ENCODE data around the gene LAMA5.

The LAMA5 gene

DNA sequence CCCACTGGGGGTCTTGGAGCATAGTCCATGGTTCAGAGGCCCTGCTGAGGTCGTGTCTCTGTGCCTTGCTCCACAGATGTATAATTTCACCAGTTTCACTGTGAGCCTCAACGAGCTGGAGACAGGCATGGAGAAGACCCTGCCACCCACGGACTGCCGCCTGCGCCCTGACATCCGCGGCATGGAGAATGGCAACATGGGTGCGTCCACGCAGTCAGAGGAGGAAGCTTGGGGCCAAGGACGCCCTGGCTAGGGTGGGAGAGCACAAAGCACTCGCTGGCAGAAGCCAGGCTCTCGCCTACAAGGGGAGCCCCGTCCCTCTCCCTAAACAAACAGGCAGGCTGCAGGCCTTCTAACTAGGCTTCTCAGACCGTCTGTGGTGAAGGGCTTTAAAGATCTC is 78.0 kb downstream of the LAMA5 start:
- DNase-seq (ENCODE audit: low read depth), result no peak

DNA sequence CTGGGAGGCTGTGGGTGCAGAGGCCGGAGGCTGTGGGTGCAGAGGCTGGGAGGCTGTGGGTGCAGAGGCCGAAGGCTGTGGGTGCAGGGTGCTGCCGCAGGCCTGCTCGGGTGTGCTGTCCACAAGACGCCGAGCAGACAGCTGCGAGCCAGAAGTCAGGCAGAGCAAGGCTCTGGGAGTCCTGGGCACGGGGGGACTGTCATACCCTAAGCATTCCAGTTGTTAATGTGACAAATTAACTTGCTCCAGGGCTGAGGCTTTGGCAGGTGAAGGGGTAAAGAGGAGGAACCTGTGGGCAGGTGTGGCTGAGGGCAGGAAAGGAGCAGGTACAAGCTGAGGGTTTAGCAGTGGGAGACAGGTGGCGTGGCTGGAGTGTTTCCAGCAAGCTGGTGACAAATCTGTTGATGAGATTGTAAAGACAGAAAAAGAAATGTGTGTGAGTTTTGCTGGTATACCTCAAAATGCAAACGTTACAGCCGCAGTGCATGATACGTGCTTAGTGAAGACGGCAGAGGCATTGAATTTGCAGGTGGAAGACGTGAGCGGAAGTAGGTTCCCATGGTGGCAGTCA is 78.5 kb downstream of the LAMA5 start:
- no peak for DNase-seq (ENCODE audit: low read depth)

DNA sequence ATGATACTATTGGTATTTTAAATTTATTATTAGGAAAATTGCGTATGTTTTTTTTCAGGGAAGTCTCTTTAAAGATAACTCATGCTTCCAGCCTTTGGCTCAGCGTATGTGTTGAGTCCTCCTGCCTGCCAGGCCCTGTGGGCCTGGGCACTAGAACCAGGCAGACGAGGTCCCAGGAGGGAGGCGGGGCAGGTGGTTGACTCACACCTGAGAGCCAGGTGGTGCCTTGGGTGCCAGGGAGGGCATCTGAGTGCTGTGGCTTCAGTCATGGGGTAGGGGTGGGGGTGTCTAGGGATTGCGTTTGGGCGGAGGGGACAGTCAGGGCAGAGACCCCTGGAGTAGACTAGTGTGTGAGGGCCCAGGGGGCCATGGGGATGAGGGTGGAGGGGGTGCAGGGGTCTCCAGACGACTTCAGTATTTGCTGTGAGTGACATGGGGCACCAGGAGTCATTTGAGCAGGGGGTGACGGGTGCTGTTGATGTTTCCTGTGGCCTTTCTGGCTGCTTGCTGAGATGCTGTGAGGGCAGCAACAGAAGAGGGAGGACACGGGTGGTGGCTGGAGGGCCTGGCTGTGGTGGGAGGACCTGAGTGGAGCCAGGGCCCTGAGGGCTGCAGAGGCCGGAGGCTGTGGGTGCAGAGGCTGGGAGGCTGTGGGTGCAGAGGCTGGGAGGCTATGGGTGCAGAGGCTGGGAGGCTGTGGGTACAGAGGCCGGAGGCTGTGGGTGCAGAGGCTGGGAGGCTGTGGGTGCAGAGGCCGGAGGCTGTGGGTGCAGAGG is 79.2 kb downstream of the LAMA5 start:
- no peak for DNase-seq (ENCODE audit: low read depth)

DNA sequence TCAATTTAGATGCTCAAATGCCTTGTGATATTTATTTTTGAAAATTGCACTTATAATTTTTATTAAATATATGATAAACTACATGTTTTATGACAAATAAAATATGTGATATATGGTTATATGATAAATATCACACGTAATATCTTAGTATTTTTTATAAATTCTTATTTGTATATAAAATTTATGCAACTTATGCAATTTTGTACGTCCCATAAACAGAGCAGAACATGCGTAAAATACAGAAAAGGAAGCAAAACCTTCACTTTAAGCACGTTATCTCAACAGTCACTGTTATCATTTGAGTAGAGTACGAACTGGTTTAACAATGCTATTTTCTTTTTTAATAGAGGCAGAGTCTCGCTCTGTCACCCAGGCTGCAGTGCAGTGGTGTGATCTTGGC is 80.0 kb downstream of the LAMA5 start:
- no peak for DNase-seq (ENCODE audit: low read depth)

DNA sequence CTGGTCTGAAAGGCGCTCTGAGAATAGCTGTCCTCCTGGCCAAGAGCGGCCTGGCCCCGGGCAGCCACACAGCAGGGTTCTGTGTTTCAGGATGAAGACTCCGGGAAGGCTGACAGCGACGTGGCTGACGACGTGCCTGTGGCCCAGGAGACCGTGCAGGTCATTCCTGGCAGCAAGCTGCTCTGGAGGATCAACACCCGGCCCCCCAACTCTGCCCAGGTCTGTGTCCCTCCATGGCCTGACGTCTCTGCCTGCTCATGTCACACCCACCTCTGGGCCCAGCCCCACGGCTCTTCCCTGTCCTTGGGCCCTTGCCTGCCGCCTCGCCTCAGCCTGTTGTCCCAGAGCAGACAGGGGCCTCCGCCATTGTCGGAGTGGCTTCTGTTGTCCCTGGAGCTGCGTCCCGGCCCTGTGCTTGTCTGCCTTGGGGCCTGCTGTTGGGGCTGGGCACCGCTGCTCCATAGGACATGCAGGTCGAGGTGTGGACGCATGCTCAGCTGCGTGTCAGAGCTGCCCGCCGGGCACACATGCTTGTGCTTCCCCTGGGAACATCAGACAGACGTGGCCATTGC is 80.5 kb downstream of the LAMA5 start:
- no peak for DNase-seq (ENCODE audit: low read depth)

DNA sequence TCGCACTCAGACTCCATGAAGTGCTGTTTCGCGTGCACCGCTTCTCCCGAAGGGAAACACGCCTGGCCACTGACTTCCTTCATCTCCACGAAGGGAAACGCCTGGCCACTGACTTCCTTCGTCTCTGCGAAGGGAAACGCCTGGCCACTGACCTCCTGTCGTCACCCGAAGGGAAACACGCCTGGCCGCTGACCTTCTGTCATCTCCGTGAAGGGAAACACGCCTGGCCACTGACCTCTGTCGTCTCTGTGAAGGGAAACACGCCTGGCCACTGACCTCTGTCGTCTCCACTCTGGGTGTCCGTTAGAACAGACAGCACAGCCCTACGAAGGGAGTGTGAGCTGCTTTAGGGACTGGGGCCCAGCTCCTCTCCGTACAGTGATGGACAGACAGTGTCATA is 81.4 kb downstream of the LAMA5 start:
- DNase-seq (ENCODE audit: low read depth), result no peak

DNA sequence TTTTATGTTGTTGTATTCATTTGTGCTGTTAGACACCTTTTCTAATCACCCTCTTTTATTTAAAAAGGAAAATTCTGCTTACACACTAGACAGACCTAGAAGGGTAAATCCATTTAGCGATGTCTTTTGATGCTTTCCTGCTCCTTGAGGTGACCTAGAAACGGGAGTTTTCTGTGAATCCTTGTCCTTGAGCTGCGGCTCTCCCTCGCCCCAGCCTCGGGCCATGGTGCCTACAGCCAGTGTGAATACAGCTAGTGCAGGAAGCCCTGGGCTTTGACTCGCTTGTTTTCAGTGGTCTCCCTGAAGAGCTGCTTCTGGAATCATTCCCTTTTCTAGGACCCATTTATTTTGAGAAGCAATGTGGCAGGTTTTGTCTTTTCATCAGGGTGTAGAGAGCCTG is 82.0 kb downstream of the LAMA5 start:
- no peak for DNase-seq (ENCODE audit: low read depth)

DNA sequence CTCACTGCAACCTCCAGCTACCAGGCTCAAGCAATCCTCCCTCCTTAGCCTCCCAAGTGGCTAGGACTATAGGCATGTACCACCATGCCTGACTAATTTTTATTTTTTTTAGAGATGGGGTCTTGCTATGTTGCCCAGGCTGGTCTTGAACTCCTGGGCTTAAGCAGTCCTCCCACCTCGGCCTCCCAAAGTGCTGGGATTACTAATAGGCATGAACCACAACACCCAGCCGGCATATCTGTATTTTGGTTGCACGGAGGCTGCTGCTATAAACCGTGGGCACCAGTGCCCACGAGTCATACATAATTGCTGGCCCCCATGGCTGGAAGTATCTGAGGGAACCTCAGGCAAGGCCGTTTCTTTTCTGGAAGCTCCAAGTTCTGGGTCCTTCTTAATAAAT is 82.7 kb downstream of the LAMA5 start:
- DNase-seq (ENCODE audit: low read depth), result no peak

DNA sequence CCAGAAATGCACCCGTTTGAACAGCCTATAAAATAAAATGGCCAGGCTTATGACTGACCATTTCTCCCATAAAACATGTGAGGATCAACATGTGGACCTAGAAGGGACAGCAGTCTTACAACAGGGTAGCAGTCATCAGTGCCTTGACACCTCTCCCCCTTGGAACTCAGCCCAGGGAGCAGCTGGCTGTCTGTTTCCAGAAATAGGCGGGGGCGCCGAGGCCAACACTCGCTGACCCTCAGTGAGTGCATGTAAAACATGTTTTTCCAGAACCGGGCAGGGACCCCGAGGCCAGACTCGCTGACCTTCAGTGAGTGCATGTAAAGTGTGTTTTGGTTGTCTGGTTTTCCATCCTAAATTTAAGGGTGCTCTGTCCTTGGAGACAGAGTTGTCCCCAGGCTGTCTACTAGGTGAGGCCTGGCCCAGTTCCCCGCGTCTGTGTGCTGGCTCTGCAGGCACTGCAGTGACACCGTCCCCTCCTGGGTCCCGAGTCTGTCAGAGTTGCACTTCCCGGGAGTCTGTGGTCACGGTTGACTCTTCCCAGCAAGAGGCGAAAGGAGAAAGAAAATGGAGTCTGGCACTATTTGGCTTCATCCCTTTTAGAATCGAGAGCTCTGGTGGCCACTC is 84.1 kb downstream of the LAMA5 start:
- DNase-seq (ENCODE audit: low read depth), result no peak

DNA sequence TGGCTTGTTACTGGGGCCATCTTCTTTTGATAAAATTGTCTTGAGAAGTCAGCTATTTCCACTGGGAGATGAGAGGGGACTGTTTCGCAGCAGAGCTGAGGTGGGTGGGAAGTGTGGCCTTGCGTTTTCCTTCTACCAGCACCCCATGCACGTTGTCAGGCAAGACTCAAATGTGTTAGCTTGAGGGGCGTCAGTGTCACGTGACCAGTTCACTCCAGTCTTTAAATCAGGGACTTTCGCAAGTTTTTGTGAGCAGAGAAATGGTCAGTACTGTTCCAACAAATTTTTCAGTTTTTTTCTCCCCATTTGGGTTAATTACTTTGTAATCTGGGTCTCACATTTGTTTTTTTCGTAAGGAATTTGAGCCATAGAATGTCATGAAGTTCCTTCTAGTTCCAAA is 85.0 kb downstream of the LAMA5 start:
- no peak for DNase-seq (ENCODE audit: low read depth)

DNA sequence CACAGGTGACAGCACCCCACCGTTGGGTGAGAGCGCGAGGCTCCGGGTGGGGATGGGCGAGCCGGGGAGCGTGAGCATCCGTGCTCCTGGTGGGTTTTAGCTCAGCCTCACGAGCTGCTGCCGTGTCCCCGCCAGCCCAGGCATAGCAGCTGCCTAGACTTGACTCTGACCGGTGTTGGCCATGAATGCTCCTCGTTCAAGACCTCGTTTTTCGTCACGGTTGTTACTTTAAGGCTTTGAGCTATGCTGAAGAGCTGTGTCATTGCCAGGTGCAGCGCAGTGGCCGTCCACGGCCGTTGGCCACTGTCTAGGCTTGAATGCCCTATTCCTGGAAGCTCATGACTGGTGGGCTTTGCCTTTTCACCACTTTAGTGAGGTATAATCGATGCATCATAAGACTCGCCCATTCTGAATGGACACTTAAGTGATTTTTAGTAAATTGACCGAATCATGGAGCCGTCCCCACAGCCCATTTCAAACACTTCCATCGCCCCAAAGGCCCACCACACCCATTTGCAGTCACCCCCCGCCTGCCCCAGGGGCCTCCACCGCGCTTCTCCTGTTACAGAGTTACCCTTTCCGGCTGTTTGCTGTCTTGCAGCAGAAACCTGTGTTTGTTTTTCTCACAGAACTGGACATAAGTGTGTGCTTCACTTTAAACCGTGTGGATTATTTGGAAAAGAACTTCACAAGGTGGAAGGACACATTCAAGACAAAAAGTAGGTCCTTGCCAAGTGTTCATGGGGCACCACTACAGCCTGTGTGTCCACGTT is 85.8 kb downstream of the LAMA5 start:
- DNase-seq (ENCODE audit: low read depth), result no peak

DNA sequence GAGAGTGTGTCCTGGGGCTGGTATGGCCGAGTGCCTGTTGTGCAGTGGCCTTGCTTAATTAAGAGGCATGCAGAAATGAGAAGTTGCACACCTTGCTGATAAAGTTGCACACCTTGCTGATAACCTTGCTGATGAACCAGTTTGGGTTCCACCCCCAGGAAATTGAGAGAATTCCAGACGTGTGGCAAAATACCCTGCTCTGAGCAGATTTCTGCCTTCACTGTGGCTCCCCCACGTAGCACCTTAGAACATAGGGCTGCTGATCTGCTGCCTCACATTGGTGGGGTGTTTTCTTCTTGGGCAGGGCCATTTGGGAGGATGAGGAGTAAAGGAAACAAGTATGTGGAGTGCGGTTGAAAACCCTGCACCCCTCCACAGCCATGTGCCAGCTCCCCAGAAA is 86.8 kb downstream of the LAMA5 start:
- no peak for DNase-seq (ENCODE audit: low read depth)

DNA sequence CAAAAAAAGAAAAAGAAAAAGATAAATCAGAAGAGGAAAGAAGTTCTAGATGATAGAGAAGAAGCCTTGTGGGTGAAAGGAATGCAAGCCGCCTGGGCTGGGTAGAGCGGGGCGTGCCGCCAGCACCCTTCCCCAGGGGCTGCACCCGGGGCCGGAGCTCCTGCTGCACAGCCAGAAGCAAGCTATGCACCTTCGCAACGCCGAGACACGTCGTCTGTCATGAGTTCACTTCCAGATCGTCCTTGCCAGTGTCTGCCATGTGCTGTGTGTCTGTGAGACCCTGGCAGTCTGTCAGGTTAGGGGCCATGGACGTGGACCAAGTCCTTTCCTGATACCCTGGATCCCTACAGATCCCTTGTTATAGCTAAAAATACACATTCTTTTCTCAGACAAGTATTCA is 89.9 kb downstream of the LAMA5 start:
- no peak for DNase-seq (ENCODE audit: low read depth)

DNA sequence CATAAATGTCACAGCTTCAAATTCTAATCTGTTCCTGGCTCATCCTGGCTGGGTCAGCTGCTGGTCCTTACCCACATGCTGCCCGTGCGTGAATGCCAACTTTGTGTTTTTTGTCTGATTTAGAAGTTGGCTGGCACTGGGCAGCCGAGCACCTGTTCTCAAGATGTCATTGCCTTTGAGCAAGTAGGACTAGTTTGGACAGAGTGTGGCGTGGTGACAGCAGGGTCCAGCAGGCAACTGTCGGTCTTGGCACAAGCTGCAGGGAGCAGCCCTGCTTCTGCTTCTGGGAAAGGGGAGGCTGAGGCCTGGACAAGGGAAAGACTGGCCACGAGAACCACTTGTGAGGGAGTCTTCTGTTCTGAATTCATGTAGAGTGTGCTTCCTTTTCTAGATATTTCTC is 90.7 kb downstream of the LAMA5 start:
- no peak for DNase-seq (ENCODE audit: low read depth)

DNA sequence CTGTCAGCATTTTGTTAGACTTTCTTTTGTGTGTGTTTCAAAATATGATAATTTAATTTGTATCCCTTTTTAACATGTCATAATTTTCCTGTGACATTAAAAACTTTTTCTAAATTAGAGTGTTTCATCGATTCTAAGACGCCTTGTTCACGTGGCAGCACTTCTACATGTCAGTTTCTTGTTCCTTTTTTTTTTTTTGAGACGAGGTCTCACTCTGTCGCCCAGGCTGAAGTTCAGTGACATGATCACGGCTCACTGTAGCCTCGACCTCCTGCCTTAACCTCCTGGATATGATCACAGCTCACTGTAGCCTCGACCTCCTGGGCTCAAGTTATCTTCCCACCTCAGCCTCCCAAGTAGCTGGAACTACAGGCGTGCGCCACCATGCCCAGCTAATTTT is 91.9 kb downstream of the LAMA5 start:
- no peak for DNase-seq (ENCODE audit: low read depth)

DNA sequence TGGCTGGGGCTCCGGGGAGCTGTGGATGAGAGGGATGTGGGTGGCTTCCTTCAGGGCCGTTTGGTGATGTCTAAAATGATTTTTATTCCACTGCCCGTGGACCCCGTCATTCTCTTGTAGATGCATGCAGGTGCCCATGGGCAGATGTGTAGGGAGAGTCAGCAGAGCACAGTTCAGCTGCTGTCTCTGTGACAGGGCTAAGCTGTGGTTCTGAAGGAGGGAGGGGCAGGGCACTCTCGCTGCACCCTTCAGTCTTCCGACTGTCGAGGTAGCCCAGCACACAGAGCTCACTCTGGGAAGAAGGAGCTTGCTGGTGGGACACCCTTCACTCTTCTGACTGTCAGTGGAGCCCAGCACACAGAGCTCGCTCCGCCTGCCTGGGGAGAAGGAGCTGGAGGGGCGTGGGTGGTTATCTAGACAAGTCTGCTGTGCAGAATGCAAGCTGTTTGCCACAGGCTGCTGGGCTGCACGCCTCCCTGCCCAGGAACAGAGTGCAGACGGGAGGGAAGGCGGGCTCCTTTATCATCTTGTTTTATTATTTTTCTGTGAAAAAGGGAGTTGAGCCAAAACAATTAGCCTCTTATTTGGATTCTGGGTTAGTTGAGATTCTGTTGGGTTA is 92.7 kb downstream of the LAMA5 start:
- no peak for DNase-seq (ENCODE audit: low read depth)

DNA sequence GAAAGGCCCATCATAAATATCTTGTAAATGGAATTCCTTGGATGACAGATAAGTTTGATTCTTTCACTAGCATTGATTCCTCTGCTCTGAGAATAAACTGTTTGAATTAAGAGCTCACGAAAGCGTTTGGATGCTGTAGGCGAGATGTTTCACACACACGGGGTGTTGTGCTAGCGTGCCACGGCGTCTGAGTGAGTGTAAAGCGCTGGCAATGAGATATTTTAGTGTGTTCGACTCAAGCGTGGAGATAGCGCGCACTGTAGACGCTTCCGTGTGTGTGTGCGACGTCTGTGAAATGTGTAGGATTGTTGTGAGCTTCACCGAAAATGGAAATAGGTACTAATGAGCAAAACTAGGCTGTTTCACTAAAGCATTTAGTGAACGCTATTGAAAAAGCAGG is 93.7 kb downstream of the LAMA5 start:
- DNase-seq (ENCODE audit: low read depth), result no peak

DNA sequence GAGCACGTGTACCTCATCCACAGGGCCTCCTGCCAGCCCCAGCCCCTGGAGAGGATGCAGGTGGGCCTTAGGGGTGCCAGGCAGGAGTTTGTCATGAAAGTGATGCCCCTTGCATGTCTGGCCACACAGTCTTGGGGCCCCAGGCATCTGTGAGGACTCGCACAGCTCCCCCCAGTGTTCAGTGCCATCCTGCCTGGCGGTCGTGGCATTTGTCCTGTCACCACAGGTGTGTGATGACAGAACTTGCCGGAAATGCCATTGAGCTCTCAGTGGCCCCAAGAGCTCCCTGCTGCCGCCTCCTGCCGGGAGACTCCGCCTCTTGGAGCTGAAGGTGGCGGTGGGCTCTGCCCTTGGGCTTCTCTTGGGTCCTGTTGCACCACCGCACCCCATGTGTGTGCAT is 94.9 kb downstream of the LAMA5 start:
- DNase-seq (ENCODE audit: low read depth), result no peak

DNA sequence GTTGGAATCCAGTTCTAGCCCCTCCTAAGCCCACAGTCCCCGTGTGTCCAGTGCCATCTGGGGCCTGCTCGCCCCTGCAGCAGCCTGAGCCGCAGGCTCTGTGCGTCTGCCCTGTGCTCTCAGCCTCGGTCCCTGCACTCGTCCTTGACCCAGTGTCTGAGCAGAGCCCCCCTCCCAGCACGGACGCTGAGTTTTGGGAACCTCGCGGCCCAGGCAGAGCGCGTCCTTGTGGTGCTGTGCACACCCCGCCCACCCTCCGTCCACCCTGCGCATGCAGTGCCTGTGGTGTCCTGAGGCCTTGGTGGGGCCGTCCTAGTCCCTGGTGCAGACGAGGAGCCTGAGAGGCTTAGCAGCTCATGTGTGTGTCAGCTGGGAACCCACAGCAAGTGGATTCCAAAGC is 97.2 kb downstream of the LAMA5 start:
- DNase-seq (ENCODE audit: low read depth), result no peak

DNA sequence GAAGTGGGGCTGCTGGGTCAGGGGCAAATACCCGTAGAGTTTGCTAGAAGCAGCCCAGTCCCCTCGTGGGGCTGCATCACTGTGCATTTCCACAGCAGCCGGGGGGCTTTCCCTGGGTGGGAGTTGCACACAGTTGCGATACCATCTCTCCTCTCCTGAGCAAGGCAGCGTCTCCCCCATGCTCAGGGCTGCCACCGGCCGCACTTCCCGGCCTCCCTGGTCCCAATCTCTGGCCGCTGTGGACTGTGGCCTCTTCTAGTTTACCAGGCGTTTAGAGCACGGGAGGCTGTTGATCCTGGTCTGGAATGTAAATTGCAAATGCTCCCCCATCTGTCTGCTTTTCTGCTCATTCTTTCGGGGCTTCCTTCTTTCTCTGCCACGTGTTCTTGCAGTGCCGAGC is 97.7 kb downstream of the LAMA5 start:
- no peak for DNase-seq (ENCODE audit: low read depth)

DNA sequence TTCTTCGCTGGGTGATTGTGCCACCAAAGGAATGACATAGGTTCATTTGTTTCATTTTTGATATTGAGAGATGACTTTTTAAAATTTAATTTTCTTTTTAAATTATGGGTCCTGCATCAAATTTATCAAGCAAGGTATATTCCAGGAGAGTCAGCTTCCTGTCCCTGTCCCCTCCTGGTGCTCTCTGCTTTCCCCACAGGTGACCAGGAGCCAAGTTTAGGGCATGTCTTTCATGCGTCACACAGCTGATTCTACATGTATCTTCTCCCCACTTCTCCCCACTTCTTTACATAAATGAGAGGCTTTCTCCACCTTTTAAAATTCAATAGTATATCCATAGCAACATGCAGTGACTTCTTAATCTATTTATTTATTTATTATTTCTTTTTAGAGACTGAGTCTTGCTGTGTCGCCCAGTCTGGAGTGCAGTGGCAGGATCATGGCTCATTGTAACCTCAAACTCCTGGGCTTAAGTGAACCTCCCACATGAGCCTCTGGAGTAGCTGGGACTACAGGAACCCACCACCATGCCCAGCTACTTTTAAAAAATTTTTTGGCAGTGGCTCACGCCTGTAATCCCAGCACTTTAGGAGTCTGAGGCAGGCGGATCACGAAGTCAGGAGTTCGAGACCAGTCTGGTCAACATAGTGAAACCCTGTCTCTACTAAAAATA is 98.7 kb downstream of the LAMA5 start:
- no peak for DNase-seq (ENCODE audit: low read depth)

DNA sequence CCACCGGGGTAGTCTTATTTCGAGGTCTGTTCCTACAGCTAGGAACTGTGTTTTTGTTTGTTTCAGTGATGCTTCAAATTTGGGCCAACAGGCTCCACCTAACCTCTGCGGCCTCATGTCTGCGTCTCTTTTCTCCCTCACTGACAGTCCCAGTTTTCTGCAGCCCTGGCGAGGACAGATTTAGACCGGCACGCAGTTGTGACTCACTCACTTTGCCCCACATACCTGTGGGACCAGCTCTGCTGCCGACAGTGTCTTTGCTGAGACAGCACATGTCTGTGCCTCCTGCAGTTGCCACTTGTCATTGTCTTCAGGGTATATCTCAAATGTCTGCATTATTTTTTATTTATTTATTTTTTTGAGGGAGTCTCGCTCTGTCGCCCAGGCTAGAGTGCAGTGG is 99.6 kb downstream of the LAMA5 start:
- no peak for DNase-seq (ENCODE audit: low read depth)

Data from activated gamma-delta T cell treated with anti-CD3 and anti-CD28 coated beads, Interleukin-2, amount 50 U/mL, for 16 hours (primary cell).